ENCODE results near the gene CRTAC1.

DNA sequence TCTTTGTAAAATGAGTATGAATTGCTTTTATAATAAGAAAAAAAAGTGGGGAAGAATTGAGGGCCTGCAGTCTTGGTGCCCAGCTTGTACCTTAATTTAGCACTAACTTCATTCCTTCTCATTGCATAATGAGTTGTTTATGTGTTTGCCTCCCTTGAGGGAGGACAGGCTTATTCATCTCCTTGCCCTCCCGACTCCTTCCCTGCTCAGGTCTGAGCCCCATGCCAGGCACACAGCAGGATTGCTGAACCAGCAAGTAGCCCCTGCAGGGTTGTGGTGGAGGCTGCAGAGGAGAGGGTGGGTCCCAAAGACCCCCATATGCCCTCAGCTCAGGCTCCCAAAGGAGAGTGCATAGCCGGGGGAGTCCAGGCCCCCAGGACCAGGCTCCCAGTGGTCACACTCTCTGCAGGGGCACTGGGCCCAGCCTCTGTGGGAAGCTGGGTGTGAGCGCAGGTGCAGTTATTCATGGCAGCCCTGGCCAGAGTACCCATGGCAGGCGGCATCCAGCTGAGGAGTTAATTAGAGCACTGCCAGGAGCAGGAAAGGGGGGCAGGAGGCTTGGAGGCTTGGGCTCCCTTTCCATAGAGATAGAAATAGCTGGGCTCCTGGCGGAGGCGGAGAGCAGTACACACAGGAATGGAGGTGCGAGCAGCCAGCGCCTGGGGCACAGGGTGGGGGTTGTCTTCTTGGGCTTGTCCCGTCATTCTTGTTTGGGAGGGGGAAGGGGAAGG, 208.9 kb downstream of the CRTAC1 start:
- TF ChIP-seq EZH2 (IDR thresholded peaks at IDR 0.05; ENCODE audit: low read depth, unreplicated experiment) (no peak), NANOG (IDR thresholded peaks at IDR 0.05; ENCODE audit: borderline replicate concordance) (no peak), CTCF (conservative IDR thresholded peaks at IDR 0.05; ENCODE audit: low read depth in 2 of 2) (no peak), EZH2phosphoT487 (IDR thresholded peaks at IDR 0.05; ENCODE audit: unreplicated experiment) (no peak), POLR2AphosphoS5 (IDR thresholded peaks at IDR 0.05; ENCODE audit: low read depth) (no peak), REST (IDR thresholded peaks at IDR 0.05; ENCODE audit: unreplicated experiment) (no peak), ZNF462 (CRISPR knock-in tag; IDR thresholded peaks at IDR 0.05) (no peak), ZNF331 (CRISPR knock-in tag; IDR thresholded peaks at IDR 0.05; ENCODE audit: low read depth) (no peak), CREB1 (CRISPR knock-in tag; IDR thresholded peaks at IDR 0.05; ENCODE audit: low read depth) (no peak), STAT1 (IDR thresholded peaks at IDR 0.05; ENCODE audit: unreplicated experiment) (no peak), JUNB (IDR thresholded peaks at IDR 0.05; ENCODE audit: unreplicated experiment) (no peak), ZNF114 (CRISPR knock-in tag; IDR thresholded peaks at IDR 0.05) (no peak)
- TF ChIP-seq, protein P1, sequence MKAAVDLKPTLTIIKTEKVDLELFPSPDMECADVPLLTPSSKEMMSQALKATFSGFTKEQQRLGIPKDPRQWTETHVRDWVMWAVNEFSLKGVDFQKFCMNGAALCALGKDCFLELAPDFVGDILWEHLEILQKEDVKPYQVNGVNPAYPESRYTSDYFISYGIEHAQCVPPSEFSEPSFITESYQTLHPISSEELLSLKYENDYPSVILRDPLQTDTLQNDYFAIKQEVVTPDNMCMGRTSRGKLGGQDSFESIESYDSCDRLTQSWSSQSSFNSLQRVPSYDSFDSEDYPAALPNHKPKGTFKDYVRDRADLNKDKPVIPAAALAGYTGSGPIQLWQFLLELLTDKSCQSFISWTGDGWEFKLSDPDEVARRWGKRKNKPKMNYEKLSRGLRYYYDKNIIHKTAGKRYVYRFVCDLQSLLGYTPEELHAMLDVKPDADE (IDR thresholded peaks at IDR 0.05), result no peak

All from GM23338 (cell line).